Activated gamma-delta T cell treated with Interleukin-2 at 50 U/mL for 16 hours (primary cell): ENCODE data around the gene R3HCC1L.
A peak's percentile ranks its signal among the peaks of the same experiment; 100 is the strongest.

Source experiments
- DNase-seq: peaks from one replicate; pipeline ENCODE4 v3.0.0-alpha.2; 2020

Gene R3HCC1L

DNA sequence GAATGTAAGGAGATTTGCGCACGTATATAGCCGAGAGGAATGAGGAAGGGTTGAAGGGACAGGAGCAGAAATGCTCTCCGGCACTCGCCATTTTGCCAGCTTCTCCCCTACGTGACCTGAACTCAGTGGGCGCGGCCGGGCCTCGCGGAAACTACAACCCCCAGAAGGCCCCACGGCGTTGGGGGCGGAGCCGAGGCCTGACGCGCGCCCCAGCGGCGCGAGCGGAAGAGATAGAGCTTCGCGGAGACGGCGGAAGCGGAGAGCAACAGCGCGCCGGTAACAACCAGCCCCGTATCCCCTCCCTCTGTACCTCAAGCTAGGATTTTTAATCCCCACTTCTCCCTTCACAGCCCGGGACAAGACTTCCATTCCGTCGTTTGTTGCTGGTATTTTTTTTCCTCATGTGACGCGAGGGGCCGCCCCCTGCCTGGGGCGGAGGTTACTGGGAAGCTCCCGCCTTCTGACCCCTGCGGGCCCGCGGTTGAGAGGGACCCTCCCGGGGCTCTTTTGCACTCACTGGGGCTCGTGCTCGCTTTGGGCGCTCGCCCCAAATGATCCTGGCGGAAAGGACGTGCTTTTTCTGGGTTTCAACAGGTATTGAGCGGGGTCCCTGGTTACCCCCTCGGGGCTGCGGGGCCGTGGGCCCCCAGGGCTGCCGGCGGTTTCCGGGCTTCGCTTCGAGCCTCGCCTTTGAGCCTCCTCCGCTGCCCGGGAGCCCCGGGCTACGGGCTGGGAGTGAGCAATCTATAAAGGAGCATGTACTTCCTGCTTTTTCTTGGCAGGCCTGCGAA is at the start of gene R3HCC1L:
TSS of gene R3HCC1L (plus strand) at position 227 of the 791 bp plus-strand sequence. CDS start 73,458 bp downstream, outside the sequence.
- DNase-seq: peak; percentile 89

- DNase-seq: no peak
These were observed 49.2 kb upstream of the R3HCC1L start for GRCh38 chr10:98085238-98085637.

- DNase-seq: no peak
These were observed 47.4 kb upstream of the R3HCC1L start for GRCh38 chr10:98086837-98087708.

DNA sequence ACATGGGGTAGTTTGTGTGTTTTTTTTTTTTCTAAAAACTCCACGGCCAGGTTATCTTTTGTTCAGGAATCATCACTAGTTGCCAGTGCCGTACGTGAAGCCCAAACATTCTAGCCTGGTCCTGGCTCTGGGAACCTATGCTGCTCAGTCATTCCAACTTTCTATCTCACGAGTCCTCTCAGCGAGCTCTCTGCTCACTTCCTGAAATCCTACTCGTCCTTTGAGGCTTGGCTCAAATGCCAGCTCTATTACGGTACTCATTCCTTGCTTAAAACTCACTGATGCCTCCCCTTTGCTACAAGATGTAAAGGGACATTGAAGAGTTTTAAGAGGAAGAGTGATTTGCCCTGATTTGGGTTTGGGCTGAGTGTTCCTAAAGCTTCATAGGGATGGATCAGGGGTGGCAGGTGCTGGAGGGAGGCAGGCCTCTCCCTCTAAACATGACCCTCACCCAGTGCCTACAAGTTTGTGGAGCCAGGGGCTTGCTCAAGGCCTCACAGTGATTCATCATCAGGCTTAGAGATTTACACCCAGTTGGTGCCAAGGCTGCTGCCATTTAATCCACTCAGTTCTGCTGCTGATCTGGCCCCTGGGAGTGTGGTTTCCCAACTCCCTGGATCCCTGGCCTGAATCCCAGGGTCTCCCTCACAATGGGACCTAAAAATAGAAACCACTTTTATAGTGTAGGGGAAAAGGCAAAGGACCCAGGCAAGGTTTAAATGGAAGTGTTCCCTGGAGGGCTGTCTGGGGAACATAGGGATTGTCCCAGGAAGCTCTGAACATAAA is 46.1 kb upstream of the R3HCC1L start:
- no peak for DNase-seq

DNA sequence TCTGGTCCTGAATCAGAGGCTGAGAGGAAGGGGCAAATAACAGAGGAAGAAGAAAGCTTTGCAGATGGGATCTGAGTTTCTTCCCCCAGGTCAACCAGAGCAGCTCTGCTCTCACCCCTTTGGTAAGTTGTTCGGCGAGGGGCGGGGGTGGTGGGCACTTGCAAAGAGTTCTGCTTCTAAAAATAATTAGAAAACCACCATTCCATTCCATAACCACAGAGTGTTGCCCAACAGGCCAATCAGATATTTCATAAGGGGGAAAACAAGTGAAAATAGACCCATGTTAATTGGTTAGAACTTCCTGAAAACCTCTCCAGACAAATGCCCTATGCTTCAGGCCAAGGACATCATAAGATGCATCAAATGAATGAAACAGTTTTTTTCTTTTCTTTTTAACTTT is 43.6 kb upstream of the R3HCC1L start:
- no peak for DNase-seq

DNA sequence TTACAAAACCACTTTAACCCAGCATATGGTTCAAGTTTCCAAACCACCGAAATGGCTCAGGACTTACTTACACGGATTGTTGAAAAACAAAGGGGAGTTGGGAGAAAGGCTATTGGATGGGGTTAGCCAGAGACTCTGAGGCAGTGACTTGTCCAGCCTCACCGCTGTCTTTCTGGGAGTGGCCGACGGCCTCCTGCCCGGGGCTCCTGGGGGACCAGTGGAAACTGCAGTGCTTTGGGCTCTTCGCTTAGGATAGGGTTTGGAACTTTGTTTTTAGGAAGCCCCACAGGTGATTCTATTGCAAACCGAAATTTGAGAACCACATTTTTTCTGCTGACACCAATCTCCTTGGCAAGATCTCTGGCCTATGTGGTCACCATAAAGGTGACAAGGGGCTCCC is 38.1 kb upstream of the R3HCC1L start:
- no peak for DNase-seq

GRCh38 chr10:98096731-98097130 is 37.7 kb upstream of the R3HCC1L start:
- no peak for DNase-seq

DNA sequence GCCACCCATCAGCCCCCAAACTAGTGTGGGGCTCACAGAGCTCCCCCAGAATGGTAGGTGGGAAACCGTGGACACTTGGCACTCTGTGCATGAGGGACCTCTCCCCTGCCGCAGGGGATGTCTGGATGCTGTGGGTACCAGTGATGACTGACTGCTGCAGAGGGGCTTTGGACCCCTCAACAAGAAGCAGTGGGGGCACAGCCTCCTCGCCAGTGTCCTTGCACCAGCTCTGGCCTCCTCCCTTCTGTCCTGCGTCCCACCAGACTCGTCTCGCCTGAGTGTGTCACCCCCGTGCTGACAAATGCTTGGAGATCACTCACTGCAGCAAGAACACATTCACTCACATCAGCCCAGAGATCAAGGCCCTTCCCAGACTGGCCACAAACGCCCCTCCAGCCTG is 37.3 kb upstream of the R3HCC1L start:
- no peak for DNase-seq

DNA sequence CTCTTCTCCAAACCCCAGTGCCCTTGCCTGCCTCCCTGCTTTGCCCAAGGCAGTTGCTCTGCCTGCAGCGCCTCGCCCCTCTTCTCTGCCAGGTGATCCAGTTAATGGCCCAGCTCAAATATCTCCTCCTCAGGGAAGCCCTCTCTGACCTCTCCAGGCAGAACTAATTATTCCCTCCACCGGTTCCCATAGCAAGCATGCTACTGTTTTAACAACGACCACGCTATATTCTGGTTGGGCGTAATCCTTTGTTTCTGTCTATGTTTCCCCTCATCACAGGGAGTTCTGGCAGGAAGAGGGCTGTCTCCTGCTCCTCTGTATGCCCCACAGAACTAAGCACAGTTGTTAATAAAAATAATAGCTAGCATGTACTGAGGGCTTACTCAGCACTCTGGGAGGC is 36.8 kb upstream of the R3HCC1L start:
- no peak for DNase-seq

DNA sequence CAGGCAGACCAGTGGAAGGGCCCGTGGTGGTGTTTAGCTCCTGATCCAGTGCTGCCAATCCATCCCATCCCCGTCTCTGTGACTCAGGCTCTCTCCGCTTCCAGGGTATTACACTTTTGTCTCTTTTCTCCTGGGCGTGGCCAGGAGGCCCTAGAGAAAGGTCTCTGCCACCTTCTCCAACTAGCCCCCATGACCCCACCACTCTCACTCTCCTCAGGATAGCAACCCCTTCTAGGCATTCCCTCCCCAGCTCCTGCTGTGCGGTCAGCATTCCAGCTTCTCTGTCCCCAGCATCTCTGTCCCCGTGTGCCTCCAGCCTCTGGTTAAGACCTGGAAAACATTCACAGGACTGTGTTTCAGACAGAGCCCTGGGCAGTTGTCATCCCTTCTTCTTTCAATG is 36.2 kb upstream of the R3HCC1L start:
- no peak for DNase-seq

GRCh38 chr10:98100476-98100875 is 34.0 kb upstream of the R3HCC1L start:
- no peak for DNase-seq

GRCh38 chr10:98101366-98101765 is 33.1 kb upstream of the R3HCC1L start:
- no peak for DNase-seq

DNA sequence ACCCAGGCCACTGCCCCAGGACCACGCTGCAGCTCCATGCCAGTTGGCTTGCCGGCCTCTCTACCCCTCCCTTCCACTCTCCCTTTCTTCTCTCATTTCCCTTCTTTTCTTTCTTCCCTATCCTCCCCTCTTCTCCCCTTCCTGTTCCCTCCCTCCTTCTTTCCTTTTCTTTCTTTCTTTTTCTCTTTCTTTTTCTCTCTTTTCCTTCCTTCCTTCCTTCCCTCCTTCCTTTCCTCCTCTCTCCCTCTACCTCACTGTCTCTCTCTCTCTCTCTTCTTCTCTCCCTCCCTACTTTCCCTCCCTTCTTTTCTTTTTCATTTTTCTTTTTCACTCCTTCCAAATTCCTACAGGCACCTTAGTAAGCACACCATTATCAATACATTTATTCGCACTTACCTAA is 30.3 kb upstream of the R3HCC1L start:
- no peak for DNase-seq

DNA sequence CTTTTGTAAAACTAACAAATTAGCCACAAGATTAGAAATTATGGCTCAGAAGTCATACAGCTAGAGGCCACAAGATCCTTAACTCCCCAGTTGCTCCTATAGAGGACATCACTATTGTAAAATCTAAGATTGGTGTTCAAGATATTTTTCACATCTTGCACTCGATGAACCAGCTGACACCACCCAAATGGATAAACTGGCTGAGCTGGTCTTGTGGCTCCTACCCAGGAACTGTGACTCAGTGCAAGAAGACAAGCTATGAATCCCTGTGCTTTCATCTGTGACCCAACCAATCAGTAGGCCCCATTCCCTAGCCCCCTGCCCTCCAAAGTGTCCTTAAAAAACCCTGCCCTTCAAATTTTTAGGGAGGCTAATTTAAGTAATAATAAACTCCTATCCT is 27.9 kb upstream of the R3HCC1L start:
- no peak for DNase-seq

DNA sequence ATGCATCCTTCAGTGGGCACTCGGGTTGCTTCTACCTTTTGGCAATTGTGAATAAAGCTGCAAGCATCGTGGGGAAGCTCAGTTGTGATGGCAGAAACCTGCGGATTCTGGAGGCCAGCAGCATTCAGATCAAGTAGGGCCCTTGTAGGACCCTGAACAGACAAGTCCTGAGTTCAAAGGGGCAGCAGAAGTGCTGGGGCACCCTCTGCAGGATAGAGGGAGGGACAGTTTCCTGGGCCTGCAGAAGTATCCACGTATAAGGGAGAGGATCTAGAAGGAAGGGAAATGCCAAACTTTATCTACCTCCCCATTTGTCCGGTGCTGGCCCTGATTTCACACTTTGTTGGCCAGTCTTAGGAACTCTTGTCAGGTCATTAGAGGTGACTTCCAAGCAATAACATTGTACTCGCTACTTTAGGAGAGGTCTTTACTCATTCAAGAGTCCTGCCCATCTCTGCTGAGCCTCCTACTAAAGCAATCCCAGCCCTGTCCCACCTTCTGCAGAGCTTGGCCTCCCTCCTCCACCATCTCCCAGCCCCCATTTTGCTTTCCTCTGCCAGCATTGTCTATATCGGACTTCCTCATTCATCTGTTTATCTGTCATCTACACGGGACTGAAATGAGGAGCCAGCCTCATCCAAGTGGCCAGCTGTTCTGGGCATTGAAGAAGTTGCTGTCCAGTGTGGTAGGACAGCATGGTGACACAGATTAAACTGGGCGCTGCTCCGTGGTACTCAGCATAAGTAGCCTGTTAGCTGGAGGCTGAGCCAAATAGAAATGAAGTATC is 26.6 kb upstream of the R3HCC1L start:
- no peak for DNase-seq

DNA sequence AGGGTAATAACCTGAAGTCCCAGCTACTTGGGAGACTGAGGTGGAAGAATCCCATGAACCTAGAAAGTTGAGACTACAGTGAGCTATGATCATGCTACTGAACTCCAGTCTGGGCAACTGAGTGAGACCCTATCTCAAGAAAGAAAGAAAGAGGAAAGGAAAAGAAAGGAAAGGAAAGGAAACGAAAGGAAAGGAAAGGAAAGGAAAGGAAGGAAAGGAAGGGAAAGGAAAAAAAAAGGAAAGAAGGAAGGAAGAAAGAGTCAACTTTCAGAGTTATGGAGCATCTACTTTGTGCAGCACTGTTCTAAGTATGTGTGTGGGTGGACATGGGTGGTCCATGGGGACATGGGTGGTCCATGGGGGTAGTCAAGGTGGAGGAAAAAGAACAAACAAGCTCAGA is 24.1 kb upstream of the R3HCC1L start:
- no peak for DNase-seq

- DNase-seq: no peak
These were observed 19.2 kb upstream of the R3HCC1L start for GRCh38 chr10:98115031-98115787.

GRCh38 chr10:98119891-98120290 is 14.6 kb upstream of the R3HCC1L start:
- DNase-seq: no peak

DNA sequence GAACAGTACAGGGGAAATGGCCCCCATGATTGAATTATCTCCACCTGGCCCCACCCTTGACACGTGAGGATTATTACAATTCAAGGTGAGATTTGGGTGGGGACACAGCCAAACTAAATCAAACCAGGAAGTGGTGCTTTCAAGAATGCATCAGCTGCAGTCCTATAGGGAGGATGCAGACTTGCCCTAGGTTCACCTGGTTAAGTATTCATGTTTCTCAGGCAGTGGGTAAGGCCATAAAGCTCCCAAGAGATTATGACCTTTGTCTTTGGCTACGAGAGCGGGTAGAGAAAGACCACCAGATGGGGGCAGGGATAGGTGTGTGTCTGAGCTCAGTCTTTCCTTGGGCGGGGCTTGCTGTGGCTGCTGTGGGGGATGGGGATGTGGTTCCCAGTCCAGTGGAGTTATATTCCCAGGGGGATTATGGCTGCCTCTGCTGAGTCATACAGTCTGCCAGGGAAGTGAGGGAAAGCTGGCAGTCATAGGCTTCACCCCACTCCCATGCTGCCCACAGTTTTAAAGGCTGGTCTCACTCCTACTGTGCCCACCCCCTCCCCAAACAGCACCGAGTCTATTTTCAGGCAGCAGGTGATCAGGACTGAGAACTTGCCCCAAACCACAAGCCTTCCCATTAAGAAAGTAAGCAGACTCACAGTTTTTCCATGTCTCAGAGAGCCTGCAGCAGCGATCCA is 8.4 kb upstream of the R3HCC1L start:
- no peak for DNase-seq

- DNase-seq: no peak
These were observed 5.7 kb upstream of the R3HCC1L start for GRCh38 chr10:98128802-98129201.

- DNase-seq: no peak
These were observed 2.8 kb upstream of the R3HCC1L start for GRCh38 chr10:98131619-98132018.
